ENCODE results near the gene SUSD3.

SUSD3 gene

DNA sequence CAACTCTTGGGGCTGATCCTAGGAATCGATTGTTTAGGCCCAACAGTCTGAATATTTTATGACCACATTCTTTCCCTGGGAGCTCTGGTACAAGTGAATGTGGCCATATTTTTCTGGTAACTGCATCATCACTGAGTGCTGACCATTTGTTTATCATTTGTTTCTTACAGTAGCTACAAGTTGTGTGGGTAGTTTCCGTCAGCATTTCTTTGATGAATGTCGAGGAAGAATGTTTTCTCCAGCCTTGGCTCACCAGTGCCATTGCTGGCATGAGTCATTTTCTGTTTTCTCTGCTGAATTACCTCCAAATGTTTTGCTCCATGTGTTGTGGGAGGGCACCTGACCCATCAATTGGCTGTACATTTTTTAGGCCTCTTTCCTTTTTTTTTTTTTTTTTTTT, 23.4 kb downstream of the SUSD3 start:
- peak; percentile 72 for DNase-seq (ENCODE audit: low read depth)
- no peak overlapping the region for H3K4me3 ChIP-seq (replicated peaks; ENCODE audit: low read depth, low read length)
- no peak for TF ChIP-seq CTCF (IDR thresholded peaks at IDR 0.05; ENCODE audit: low read length, missing control alignments)

DNA sequence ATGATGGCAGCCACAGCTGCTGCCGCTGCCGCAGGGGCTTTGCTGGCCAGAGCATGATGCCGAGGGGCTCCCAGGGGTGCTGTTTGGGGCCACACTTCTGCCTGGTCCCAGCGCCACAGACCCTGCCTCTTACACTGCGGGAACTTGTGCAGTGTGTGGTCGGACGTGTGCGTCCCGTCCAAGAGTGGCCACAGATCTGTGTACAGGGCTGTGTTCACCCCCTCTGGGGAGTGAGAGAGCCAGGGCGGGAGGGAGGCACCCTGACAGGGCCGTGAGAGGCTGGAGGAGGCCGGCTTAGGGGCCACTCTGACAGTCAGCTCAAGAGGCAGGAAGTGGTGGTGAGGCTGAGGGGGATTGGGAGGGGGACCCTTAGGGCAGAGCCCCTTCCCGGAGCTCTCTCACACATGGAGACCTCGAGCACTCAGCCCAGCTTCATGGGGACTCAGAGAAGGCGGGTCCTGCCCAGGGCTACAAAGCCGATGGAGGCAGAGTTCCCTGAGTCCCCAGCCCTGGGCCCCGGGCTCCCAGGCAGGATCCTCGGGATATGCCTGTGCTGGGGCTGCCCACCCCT, 24.4 kb downstream of the SUSD3 start:
- TF ChIP-seq CTCF (IDR thresholded peaks at IDR 0.05; ENCODE audit: low read length, missing control alignments), result no peak

GRCh38 chr9:93083592-93084470, 25.3 kb downstream of the SUSD3 start:
- no peak for TF ChIP-seq CTCF (IDR thresholded peaks at IDR 0.05; ENCODE audit: low read length, missing control alignments)
- DNase-seq (ENCODE audit: low read depth), result no peak
- no peak overlapping the region for H3K4me3 ChIP-seq (replicated peaks; ENCODE audit: low read depth, low read length)

More for the DNA sequence above, 24.4 kb downstream of the SUSD3 start:
- no peak overlapping the region for H3K4me3 ChIP-seq (replicated peaks; ENCODE audit: low read depth, low read length)
- no peak for DNase-seq (ENCODE audit: low read depth)

DNA sequence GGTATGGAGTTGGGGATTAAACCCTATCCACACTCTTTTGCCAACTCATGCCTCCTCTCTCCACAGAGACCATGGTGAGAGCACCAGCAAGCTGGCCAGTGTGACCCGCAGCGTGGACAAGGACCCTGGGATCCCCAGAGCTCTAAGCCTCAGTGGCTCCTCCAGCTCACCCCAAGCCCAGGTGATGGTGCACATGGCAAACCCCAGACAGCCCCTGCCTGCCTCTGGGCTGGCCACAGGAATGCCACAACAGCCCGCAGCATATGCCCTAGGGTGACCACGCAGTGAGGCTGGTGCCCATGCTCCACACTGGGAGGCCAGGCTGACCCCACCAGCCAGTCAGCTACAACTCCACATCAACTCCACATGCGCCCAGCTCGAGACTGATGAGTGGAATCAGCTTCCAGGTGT, 26.0 kb downstream of the SUSD3 start:
- TF ChIP-seq CTCF (IDR thresholded peaks at IDR 0.05; ENCODE audit: low read length, missing control alignments), result no peak
- no peak overlapping the region for H3K4me3 ChIP-seq (replicated peaks; ENCODE audit: low read depth, low read length)
- no peak for DNase-seq (ENCODE audit: low read depth)

DNA sequence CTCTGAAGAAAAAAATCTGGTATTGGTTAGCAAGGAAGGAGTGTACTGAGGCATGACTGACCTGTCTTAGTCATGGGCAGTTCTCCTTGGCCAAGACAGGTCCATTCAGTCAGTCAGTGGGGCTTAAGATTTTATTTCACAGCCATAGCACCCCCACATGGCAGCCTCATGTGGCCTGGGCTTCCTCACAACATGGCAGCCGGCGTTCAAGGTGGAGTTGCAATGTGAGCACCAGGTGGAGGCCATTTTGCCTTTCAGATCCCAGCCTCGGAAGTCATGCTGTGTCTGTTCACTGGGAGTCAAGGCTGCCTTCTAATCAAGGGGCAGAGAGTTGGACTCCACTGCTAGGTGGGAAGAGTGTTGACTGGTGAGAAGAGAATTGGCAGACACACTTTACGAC, 27.2 kb downstream of the SUSD3 start:
- H3K4me3 ChIP-seq (replicated peaks; ENCODE audit: low read depth, low read length), result no peak overlapping the region
- no peak for DNase-seq (ENCODE audit: low read depth)
- TF ChIP-seq CTCF (IDR thresholded peaks at IDR 0.05; ENCODE audit: low read length, missing control alignments), result no peak

- no peak for TF ChIP-seq CTCF (IDR thresholded peaks at IDR 0.05; ENCODE audit: low read length, missing control alignments)
- no peak for DNase-seq (ENCODE audit: low read depth)
- no peak overlapping the region for H3K4me3 ChIP-seq (replicated peaks; ENCODE audit: low read depth, low read length)
Observed at GRCh38 chr9:93086447-93087224, 28.1 kb downstream of the SUSD3 start.

All from fibroblast of pulmonary artery (primary cell).